Cardiac fibroblast (primary cell): ENCODE data around the gene MMP7.

Source experiments
- DNase-seq, 2 donors: peaks; one replicate each; pipeline versions ENCODE4 v3.0.0 to v3.0.0-alpha.2; 2010; ENCODE audit warnings: low read depth in 2 of 2
- H3K4me3 ChIP-seq, 2 donors: replicated peaks in 1 of 2; 1 replicate in 1 of 2; 2 replicates in 1 of 2; pipeline ENCODE4 v1.5.1; 2011; ENCODE audit warnings: low read depth in 2 of 2, low read length in 2 of 2, mild to moderate bottlenecking in 2 of 2, moderate library complexity in 1 of 2
- TF ChIP-seq, protein P1 (sequence below): IDR thresholded peaks from one replicate; pipeline ENCODE4 v1.5.1; 2011; ENCODE audit warnings: low read depth, mild to moderate bottlenecking, low read length, inconsistent platforms

Gene MMP7

DNA sequence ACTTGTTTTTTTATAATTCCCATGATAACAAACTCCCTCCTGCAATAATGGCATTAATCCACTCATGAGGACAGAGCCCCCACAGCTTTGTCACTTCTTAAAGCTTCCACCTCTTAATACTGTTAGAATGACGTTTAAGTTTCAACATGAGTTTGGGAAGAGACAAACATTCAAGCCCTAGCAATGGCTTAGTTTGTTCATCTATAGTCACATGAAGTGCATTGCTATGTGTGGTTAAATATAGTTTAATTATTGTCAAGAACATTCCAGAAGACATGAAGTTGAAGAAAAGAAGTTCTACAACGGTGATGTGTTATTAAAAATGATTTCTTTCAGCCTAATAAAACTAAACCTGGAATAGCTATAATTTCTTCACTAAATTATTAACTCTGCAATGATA, 30.6 kb downstream of the MMP7 start:
- H3K4me3 ChIP-seq: no peak overlapping the region
- TF ChIP-seq, protein P1, sequence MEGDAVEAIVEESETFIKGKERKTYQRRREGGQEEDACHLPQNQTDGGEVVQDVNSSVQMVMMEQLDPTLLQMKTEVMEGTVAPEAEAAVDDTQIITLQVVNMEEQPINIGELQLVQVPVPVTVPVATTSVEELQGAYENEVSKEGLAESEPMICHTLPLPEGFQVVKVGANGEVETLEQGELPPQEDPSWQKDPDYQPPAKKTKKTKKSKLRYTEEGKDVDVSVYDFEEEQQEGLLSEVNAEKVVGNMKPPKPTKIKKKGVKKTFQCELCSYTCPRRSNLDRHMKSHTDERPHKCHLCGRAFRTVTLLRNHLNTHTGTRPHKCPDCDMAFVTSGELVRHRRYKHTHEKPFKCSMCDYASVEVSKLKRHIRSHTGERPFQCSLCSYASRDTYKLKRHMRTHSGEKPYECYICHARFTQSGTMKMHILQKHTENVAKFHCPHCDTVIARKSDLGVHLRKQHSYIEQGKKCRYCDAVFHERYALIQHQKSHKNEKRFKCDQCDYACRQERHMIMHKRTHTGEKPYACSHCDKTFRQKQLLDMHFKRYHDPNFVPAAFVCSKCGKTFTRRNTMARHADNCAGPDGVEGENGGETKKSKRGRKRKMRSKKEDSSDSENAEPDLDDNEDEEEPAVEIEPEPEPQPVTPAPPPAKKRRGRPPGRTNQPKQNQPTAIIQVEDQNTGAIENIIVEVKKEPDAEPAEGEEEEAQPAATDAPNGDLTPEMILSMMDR: no peak
- DNase-seq: no peak

DNA sequence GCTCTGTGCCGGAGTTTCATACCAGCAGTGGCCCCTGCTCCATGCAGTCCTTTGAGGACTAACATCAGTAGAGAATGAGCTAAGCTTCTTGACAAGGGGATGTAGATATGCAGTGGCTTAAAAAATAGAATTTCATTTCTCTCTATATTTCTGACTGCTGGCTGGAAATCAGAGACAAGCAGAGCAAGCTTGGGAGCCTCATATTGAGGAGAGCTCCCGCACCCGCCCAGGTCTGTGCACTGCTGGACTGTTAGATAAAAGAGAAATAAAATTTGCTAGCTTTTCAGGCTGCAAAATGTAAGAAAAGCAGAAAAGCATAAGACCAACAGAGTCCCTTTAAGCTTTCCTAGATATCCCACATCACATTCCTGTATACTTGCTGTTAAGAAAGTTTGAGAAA, 31.4 kb downstream of the MMP7 start:
- no peak for DNase-seq
- TF ChIP-seq, protein P1: no peak
- H3K4me3 ChIP-seq: no peak overlapping the region

DNA sequence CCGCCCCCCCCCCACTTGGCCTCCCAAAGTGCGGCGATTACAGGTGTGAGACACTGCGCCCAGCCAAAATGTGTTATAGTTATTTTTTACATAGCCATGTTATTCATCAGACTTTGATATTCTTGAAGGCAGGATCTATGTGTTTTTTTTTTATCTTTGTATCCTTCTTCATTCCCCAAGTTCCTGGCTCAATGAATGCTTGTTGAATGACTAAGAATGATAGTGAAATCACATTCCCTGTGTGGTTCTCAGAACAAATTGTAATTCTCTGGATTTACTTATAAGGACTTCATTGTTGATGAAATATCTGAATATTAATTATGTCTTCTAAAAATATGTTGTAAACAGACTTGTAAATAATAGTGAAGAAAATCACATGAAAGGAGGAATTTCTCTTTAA, 33.5 kb downstream of the MMP7 start:
- TF ChIP-seq, protein P1: no peak
- peak; percentile 44 to 46 for DNase-seq
- H3K4me3 ChIP-seq: no peak overlapping the region

DNA sequence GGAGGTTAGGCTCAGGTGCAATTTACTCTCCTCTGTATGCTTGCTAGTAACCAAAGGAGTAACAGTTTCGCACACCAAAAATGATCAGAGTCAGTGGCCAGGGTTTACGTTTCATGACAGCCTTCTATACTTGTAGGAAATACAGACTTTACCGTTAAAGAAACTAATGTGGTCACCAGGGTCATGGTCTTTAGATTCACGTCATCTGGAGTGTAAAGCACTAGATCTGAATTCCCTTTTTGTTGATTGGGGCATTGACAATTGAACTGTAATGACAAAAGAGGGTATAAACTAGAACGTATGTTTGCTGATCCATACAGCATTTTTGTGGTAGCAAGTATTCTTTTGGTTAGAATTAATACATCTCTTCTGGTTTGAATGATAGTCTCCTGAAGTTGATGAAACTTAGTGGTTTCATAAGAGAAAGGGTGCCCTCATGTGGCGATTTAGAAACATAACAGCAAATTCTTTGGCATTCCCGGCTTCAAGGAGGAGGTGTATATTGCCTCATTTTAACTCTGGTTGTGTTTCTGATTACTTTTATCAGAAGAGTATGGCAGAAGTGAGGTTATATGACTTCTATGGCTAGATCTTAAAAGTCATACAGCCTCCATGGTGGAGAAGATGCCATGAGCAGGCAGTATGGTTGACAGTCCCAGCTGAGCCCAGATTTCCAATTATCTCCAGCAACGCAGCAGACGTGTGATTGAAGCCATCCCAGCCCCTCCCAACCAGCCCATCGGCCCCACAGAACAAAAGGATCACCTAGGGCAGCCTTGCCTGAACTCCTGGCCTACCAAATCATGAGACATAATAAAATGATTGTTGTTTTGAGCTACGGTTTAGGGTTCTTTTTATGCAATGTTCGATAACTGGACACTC, 35.1 kb downstream of the MMP7 start:
- DNase-seq: peak; percentile 92
- TF ChIP-seq, protein P1: peak; percentile 42
- no peak overlapping the region for H3K4me3 ChIP-seq

DNA sequence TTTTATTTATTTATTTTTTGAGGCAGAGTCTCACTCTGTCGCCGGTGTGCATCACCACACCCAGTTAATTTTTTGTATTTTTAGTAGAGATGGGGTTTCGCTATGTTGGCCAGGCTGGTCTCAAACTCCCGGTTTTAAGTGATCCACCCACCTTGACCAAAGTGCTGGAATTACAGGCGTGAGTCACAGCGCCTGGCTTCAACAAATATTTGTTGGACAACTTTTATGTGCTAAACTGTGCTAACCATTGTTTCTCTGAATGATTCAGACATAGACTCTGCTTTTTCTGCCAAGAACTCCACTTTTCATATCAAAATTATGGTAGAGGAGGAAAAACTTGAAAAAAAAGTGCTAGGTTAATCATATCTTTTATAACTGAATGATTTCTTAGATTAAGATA, 36.3 kb downstream of the MMP7 start:
- TF ChIP-seq, protein P1: no peak
- H3K4me3 ChIP-seq: no peak overlapping the region
- peak; percentile 74 to 88 for DNase-seq

DNA sequence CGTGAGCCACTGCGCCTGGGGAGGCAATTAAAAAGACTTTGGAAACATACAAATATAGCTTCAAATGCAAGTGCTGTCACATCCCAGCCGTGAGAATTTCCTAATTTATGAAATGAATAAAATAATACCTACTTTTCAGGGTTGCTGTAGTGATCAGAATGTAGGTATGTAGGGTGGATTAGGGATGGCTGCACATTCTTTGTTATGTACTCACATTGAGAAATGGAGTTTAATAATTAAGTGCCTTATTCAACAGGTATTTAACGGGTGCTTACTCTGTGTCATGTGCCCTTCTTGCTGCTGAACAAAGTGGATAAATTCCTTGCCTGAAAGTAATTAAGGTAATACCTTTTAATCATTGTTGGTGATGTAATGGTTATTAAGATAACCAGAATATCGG, 37.0 kb downstream of the MMP7 start:
- DNase-seq: no peak
- no peak overlapping the region for H3K4me3 ChIP-seq
- TF ChIP-seq, protein P1: no peak
